Kidney epithelial cell (primary cell): ENCODE measurements around the gene LRRC2. TPM values are rescaled to one million over a fixed set of nuclear protein-coding genes. Genes with fewer than 3 reads are reported as not detected.
"Not testable (repeated sequence)": the region's sequence is repeated elsewhere in the genome, so short reads cannot be mapped to it uniquely, and the experiment has no call there.

ENCODE experiments used
- DNase-seq: peaks from one replicate; pipeline ENCODE4 v3.0.0-alpha.2; 2010; ENCODE audit warnings: low read depth
- H3K27me3 ChIP-seq: 2 replicates; pipeline ENCODE4 v1.6.0; 2011; ENCODE audit warnings: low read length; ENCODE audit not compliant: control insufficient read depth, insufficient read depth
- H3K36me3 ChIP-seq: 2 replicates; pipeline ENCODE4 v1.5.1; 2011; ENCODE audit warnings: low read length; ENCODE audit not compliant: control insufficient read depth, insufficient read depth
- H3K4me3 ChIP-seq: 2 replicates; pipeline ENCODE4 v1.5.1; 2011; ENCODE audit warnings: low read depth, mild to moderate bottlenecking, control low read depth, low read length
- total RNA-seq: library from RNA; depleted of rRNA; stranded (reverse); fragments of >200 nt; gene quantifications from 2 replicates; pipeline ENCODE4 v1.2.3, GENCODE V29; 2015
- TF ChIP-seq, protein P1 (sequence below): IDR thresholded peaks from 2 replicates; pipeline ENCODE4 v1.5.1; 2011; ENCODE audit warnings: mild to moderate bottlenecking, moderate library complexity, low read length, control low read depth, inconsistent platforms; ENCODE audit not compliant: insufficient read depth, poor library complexity, severe bottlenecking

LRRC2 gene
- total RNA-seq, 1 donor from 2014 or later = 0.29 TPM

DNA sequence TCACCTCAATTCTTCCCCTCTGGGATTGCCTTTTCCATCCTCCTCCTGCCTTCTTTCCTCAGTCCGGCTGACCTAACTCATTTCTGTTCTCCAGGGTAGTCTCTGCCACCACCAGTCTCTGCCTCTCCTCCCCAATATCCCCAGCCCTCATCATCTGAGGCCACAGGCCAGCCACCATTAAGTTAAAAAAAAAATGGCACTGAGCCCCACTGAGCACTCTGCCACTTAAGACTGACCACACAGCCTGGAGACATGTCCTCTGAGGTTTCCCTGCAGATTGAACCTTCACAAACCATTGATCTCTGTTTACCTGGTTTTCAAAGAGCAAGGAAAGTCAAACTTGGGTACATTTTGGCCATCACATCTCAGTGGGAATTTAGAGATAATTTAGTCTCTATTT is 13.6 kb downstream of the LRRC2 start:
- TF ChIP-seq, protein P1, sequence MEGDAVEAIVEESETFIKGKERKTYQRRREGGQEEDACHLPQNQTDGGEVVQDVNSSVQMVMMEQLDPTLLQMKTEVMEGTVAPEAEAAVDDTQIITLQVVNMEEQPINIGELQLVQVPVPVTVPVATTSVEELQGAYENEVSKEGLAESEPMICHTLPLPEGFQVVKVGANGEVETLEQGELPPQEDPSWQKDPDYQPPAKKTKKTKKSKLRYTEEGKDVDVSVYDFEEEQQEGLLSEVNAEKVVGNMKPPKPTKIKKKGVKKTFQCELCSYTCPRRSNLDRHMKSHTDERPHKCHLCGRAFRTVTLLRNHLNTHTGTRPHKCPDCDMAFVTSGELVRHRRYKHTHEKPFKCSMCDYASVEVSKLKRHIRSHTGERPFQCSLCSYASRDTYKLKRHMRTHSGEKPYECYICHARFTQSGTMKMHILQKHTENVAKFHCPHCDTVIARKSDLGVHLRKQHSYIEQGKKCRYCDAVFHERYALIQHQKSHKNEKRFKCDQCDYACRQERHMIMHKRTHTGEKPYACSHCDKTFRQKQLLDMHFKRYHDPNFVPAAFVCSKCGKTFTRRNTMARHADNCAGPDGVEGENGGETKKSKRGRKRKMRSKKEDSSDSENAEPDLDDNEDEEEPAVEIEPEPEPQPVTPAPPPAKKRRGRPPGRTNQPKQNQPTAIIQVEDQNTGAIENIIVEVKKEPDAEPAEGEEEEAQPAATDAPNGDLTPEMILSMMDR = no peak
- no peak for DNase-seq
- H3K4me3 ChIP-seq = no peak overlapping the region
- H3K27me3 ChIP-seq = no peaks in the 10 kb centered on the region
- no peaks in the 10 kb centered on the region for H3K36me3 ChIP-seq

DNA sequence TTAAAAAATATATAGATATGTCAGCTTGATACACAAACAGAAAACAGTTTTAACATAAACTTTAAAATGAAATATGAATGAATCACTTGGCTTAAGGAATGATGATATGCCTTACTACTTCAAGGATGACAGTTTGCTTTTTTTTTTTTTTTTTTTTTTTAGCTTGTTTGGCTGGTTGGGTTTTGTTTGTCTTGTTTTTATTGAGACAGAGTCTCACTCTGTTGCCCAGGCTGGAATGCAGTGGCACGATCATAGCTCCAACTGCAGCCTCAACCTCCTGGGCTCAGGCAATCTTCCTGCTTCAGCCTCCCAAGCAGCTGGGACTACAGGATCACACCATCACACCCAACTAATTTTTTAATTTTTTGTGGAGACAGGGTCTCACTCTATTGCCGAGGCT is 14.5 kb downstream of the LRRC2 start:
- DNase-seq = no peak
- TF ChIP-seq, protein P1 = no peak

DNA sequence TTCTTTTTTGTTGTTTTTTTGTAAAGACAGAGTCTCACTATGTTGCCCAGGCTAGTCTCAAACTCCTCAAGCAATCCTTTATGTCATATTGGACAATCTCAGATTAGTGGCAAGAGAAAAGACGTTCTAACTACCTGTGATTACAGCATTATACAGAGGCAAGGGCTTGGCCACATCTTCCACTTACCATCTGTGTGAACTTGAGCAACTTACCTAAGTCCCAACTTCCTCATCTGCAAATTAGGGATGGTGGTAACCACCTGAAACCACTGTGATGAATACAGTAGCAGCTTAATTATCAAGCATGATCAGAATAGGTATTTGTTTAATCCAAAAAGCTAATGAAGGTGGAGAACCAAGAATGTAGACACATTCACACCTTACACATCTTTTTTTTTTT is 16.1 kb downstream of the LRRC2 start:
- Histone ChIP-seq H3K27me3 (no peaks in the 10 kb centered on the region), H3K36me3 (no peaks in the 10 kb centered on the region), H3K4me3 (no peak overlapping the region)
- TF ChIP-seq, protein P1 = no peak
- no peak for DNase-seq

More for the DNA sequence above, 14.5 kb downstream of the LRRC2 start:
- Histone ChIP-seq H3K27me3 (no peaks in the 10 kb centered on the region), H3K4me3 (no peak overlapping the region), H3K36me3 (no peaks in the 10 kb centered on the region)

DNA sequence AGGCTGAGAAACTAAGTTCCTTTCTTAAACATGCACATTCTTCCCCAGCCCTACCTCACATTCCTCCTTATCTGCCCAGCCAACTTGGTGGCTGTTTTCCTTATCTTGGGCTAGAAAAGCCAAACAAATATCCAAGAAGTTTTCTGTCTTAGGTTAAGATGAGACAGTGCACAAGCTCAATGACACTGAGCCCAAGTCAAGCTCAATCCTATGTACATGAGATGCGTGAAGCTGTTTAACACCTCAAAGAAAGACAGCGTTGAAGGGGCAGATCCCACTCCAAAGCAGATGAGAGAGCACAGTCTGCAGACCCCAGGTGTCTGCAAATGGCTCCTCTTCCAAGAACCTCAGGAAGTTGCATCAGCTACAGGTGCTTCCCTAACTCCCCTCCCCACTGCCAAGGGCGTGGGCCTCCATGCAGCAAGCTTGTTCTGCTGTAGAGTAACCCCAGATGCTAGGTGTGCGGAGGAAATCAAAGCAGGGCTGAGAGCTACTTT is 16.6 kb downstream of the LRRC2 start:
- no peak for DNase-seq
- H3K36me3 ChIP-seq = no peaks in the 10 kb centered on the region
- no peak overlapping the region for H3K4me3 ChIP-seq
- TF ChIP-seq, protein P1 = no peak
- H3K27me3 ChIP-seq = no peaks in the 10 kb centered on the region

DNA sequence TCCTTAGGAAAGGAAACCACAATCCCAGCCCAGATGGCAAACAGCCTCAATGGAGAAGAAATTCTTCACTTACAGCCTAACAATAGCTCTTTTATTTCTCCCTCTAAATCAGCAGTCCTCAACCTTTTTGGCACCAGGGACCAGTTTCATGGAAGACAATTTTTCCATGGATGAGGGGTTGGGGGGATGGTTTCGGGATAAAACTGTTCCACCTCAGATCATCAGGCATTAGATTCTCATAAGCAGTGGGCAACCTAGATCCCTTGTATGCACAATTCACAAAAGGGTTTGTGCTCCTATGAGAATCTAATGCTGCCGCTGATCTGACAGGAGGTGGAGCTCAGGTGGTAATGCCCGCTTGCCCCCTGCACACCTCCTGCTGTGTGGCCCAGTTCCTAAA is 17.5 kb downstream of the LRRC2 start:
- DNase-seq, H3K36me3 ChIP-seq, H3K27me3 ChIP-seq, H3K4me3 ChIP-seq: not testable (repeated sequence)

DNA sequence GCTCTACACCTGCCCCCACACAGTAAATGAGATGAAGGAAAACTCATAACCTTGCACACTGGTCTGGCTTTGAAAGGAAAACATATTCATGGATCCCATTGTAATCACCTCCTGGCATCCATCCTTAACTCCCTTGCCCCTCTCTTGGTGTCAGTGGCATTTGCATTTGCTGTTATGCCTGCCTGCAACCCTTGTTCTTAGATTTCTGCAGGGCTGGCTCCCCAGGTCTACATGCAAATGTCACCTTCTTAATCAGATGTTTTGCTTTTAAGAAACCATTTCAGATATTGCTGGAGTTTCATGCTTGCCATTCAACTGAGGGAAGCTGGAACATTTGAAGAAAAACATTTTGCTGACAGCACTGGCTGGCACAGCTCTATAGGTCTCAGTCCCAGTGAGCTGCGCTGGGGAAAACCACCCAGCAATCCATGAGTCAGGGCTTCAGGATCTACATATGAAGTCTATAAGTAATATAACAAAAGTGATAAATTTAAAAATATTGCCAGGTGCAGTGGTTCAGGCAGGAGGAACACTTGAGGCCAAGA is 19.1 kb downstream of the LRRC2 start:
- TF ChIP-seq, protein P1 = no peak
- H3K4me3 ChIP-seq = no peak overlapping the region

More for the DNA sequence above, 19.1 kb downstream of the LRRC2 start:
- Histone ChIP-seq H3K27me3 (no peaks in the 10 kb centered on the region), H3K36me3 (no peaks in the 10 kb centered on the region)
- no peak for DNase-seq
